Neural cell (in vitro differentiated cells): ENCODE measurements around the gene CEP162. TPM values are rescaled to one million over a fixed set of nuclear protein-coding genes. Genes with fewer than 3 reads are reported as not detected.

Experiments used
- H2AFZ ChIP-seq: fragments of 200-600, 300-800 bp; sonication (generic), shearing (Covaris generic); 2 replicates; pipeline ENCODE4 v1.6.0; 2014; ENCODE audit warnings: low read depth, mild to moderate bottlenecking, antibody characterized with exemption, low read length, moderate library complexity
- H3F3A ChIP-seq: fragments of 200-600 bp; shearing (Covaris generic); 2 replicates; pipeline ENCODE4 v1.6.1; 2016; ENCODE audit warnings: mild to moderate bottlenecking, moderate library complexity, mixed read lengths, antibody characterized with exemption, low read length; ENCODE audit not compliant: insufficient read depth, poor library complexity, severe bottlenecking
- H3K27ac ChIP-seq: fragments of 200-600, 300-800 bp; sonication (generic), shearing (Covaris generic); 2 replicates; pipeline ENCODE4 v1.5.1; 2014; ENCODE audit warnings: mild to moderate bottlenecking, low read length, moderate library complexity
- H3K27me3 ChIP-seq: fragments of 300-800, 200-600 bp; sonication (generic), shearing (Covaris generic); 2 replicates; pipeline ENCODE4 v1.6.0; 2014; ENCODE audit warnings: mild to moderate bottlenecking, low read depth, low read length, moderate library complexity; ENCODE audit not compliant: insufficient read depth
- H3K36me3 ChIP-seq: fragments of 300-800, 200-600 bp; sonication (generic), shearing (Covaris generic); 2 replicates; pipeline ENCODE4 v1.5.1; 2014; ENCODE audit warnings: mild to moderate bottlenecking, antibody characterized with exemption, low read length, moderate library complexity; ENCODE audit not compliant: insufficient read depth
- H3K4me2 ChIP-seq: fragments of 300-800, 200-600 bp; sonication (generic), shearing (Covaris generic); 2 replicates; pipeline ENCODE4 v1.6.0; 2014; ENCODE audit warnings: mild to moderate bottlenecking, low read length
- H3K4me3 ChIP-seq: fragments of 300-800, 200-600 bp; sonication (generic), shearing (Covaris generic); 2 replicates; pipeline ENCODE4 v1.5.1; 2014; ENCODE audit warnings: mild to moderate bottlenecking, low read length, moderate library complexity
- H3K79me2 ChIP-seq: fragments of 200-600 bp; shearing (Covaris generic); replicated peaks from 2 replicates; pipeline ENCODE4 v1.6.0; 2014; ENCODE audit warnings: mild to moderate bottlenecking, low read length, moderate library complexity; ENCODE audit not compliant: insufficient read depth
- H3K9ac ChIP-seq: fragments of 300-800, 200-600 bp; sonication (generic), shearing (Covaris generic); 2 replicates; pipeline ENCODE4 v1.6.1; 2016; ENCODE audit warnings: mild to moderate bottlenecking, low read length, mixed read lengths
- H3K9me2 ChIP-seq: fragments of 200-600 bp; shearing (Covaris generic); 2 replicates; pipeline ENCODE4 v1.6.1; 2016; ENCODE audit warnings: mild to moderate bottlenecking, low read length, mixed read lengths; ENCODE audit not compliant: insufficient read depth
- H3K9me3 ChIP-seq: fragments of 200-600, 300-800 bp; sonication (generic), shearing (Covaris generic); 2 replicates; pipeline ENCODE4 v1.6.1; 2016; ENCODE audit warnings: mild to moderate bottlenecking, mixed run types, low read length, moderate library complexity, mixed read lengths
- H4K20me1 ChIP-seq: fragments of 200-600 bp; shearing (Covaris generic); 2 replicates; pipeline ENCODE4 v1.6.1; 2016; ENCODE audit warnings: mild to moderate bottlenecking, mixed run types; ENCODE audit not compliant: insufficient read depth
- EP300 ChIP-seq: fragments of 450-650 bp; conservative IDR thresholded peaks from 2 replicates; pipeline ENCODE4 v1.6.1; 2014; ENCODE audit warnings: antibody characterized with exemption, mild to moderate bottlenecking, moderate library complexity; ENCODE audit not compliant: poor library complexity, severe bottlenecking
- EZH2 ChIP-seq: fragments of 200-600, 300-800 bp; shearing (Covaris generic), sonication (generic); IDR thresholded peaks from 2 replicates; pipeline ENCODE4 v1.6.1; 2014; ENCODE audit warnings: antibody characterized with exemption, low read length, borderline replicate concordance, mild to moderate bottlenecking; ENCODE audit not compliant: insufficient read depth, poor library complexity, severe bottlenecking
- MXI1 ChIP-seq: fragments of 450-650 bp; conservative IDR thresholded peaks from 2 replicates; pipeline ENCODE4 v1.6.1; 2014; ENCODE audit warnings: antibody characterized with exemption, mild to moderate bottlenecking; ENCODE audit not compliant: poor library complexity, severe bottlenecking
- POLR2AphosphoS5 ChIP-seq: IDR thresholded peaks from 2 replicates; pipeline ENCODE4 v1.6.1; 2012
- RAD21 ChIP-seq: fragments of 450-650 bp; conservative IDR thresholded peaks from 2 replicates; pipeline ENCODE4 v1.6.1; 2014; ENCODE audit warnings: antibody characterized with exemption, mild to moderate bottlenecking, moderate library complexity
- SMC3 ChIP-seq: fragments of 450-650 bp; conservative IDR thresholded peaks from 2 replicates; pipeline ENCODE4 v1.6.1; 2014; ENCODE audit warnings: antibody characterized with exemption, mild to moderate bottlenecking, moderate library complexity; ENCODE audit not compliant: poor library complexity
- TAF1 ChIP-seq: IDR thresholded peaks from 2 replicates; pipeline ENCODE4 v1.6.1; 2012; ENCODE audit warnings: low read depth
- polyA plus RNA-seq: library from polyadenylated mRNA; depleted of rRNA; stranded (reverse); fragments of >200 nt; gene quantifications from 2 replicates; pipeline ENCODE4 v1.2.3, GENCODE V29; 2014
- TF ChIP-seq, protein P1 (sequence below): IDR thresholded peaks from 2 replicates; pipeline ENCODE4 v1.6.1; 2012; ENCODE audit warnings: borderline replicate concordance
- TF ChIP-seq, protein P2 (sequence below): fragments of 450-650 bp; IDR thresholded peaks from 2 replicates; pipeline ENCODE4 v1.5.1; 2014; ENCODE audit warnings: antibody characterized with exemption, mild to moderate bottlenecking, moderate library complexity; ENCODE audit not compliant: poor library complexity, severe bottlenecking

The CEP162 gene
- polyA plus RNA-seq, 1 donor from 2014 or later: 19.3 TPM

DNA sequence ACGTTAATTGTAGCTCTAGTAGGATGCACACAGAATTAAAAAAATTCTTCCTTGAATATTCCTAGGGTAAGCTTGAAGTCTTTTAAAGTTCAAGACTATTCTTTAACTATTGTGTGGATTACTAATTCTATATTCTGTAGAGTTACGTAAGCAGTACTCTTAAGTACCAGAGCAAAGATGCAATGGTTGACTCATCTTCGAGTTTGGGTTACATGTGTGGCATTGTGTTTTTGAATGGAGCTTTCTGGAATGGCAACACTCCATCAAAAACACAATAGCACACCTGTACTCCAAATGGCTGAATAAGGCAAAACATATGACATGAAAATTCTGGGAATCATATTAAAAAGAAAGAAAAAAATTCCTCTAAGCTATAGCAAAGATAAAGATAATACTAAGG lies 33.5 kb upstream of the CEP162 start:
- no peaks in the 10 kb centered on the region for H4K20me1 ChIP-seq

DNA sequence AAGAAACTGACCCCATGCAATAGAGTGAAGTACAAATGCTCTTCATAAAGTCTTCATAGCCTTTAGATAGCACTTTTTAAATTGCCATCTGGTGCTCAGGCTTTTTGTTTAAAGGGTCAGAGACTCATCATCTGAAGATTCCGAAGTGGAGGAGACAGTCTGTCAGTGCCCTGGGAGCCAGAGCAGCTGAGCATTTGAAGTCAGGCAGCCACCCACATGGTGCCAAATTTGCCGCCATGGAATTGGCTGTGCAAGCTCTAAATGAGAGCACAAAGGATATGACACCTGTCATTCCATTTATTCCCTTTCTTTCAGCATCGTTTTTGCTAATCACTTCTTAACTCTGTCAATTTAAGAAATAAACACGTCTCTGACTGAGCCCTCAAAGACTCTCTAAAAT lies 32.8 kb upstream of the CEP162 start:
- Histone ChIP-seq H3K9me3 (no peaks in the 10 kb centered on the region), H3F3A (no peaks in the 10 kb centered on the region), H3K9me2 (no peaks in the 10 kb centered on the region), H4K20me1 (no peaks in the 10 kb centered on the region), H3K9ac (no peak overlapping the region), H2AFZ (no peak overlapping the region), H3K36me3 (no peaks in the 10 kb centered on the region), H3K4me3 (no peak overlapping the region), H3K27me3 (no peaks in the 10 kb centered on the region), H3K79me2 (no peaks in the 10 kb centered on the region), H3K27ac (no peak overlapping the region), H3K4me2 (no peak overlapping the region)
- TF ChIP-seq POLR2AphosphoS5 (no peak), RAD21 (no peak), TAF1 (no peak), MXI1 (no peak), EP300 (no peak), SMC3 (no peak), EZH2 (no peak)
- TF ChIP-seq, protein P1, sequence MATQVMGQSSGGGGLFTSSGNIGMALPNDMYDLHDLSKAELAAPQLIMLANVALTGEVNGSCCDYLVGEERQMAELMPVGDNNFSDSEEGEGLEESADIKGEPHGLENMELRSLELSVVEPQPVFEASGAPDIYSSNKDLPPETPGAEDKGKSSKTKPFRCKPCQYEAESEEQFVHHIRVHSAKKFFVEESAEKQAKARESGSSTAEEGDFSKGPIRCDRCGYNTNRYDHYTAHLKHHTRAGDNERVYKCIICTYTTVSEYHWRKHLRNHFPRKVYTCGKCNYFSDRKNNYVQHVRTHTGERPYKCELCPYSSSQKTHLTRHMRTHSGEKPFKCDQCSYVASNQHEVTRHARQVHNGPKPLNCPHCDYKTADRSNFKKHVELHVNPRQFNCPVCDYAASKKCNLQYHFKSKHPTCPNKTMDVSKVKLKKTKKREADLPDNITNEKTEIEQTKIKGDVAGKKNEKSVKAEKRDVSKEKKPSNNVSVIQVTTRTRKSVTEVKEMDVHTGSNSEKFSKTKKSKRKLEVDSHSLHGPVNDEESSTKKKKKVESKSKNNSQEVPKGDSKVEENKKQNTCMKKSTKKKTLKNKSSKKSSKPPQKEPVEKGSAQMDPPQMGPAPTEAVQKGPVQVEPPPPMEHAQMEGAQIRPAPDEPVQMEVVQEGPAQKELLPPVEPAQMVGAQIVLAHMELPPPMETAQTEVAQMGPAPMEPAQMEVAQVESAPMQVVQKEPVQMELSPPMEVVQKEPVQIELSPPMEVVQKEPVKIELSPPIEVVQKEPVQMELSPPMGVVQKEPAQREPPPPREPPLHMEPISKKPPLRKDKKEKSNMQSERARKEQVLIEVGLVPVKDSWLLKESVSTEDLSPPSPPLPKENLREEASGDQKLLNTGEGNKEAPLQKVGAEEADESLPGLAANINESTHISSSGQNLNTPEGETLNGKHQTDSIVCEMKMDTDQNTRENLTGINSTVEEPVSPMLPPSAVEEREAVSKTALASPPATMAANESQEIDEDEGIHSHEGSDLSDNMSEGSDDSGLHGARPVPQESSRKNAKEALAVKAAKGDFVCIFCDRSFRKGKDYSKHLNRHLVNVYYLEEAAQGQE: no peak
- TF ChIP-seq, protein P2, sequence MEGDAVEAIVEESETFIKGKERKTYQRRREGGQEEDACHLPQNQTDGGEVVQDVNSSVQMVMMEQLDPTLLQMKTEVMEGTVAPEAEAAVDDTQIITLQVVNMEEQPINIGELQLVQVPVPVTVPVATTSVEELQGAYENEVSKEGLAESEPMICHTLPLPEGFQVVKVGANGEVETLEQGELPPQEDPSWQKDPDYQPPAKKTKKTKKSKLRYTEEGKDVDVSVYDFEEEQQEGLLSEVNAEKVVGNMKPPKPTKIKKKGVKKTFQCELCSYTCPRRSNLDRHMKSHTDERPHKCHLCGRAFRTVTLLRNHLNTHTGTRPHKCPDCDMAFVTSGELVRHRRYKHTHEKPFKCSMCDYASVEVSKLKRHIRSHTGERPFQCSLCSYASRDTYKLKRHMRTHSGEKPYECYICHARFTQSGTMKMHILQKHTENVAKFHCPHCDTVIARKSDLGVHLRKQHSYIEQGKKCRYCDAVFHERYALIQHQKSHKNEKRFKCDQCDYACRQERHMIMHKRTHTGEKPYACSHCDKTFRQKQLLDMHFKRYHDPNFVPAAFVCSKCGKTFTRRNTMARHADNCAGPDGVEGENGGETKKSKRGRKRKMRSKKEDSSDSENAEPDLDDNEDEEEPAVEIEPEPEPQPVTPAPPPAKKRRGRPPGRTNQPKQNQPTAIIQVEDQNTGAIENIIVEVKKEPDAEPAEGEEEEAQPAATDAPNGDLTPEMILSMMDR: no peak

More for the DNA sequence above, 33.5 kb upstream of the CEP162 start:
- Histone ChIP-seq H3K27ac (no peak overlapping the region), H3F3A (no peaks in the 10 kb centered on the region), H3K79me2 (no peaks in the 10 kb centered on the region), H3K4me2 (no peak overlapping the region), H3K9ac (no peak overlapping the region), H2AFZ (no peak overlapping the region), H3K4me3 (no peak overlapping the region), H3K9me2 (no peaks in the 10 kb centered on the region), H3K27me3 (no peaks in the 10 kb centered on the region), H3K36me3 (no peaks in the 10 kb centered on the region), H3K9me3 (no peaks in the 10 kb centered on the region)
- no peak for TF ChIP-seq TAF1
- TF ChIP-seq MXI1: no peak
- no peak for TF ChIP-seq RAD21
- TF ChIP-seq EZH2: no peak
- TF ChIP-seq, protein P1: no peak
- TF ChIP-seq, protein P2: no peak
- TF ChIP-seq EP300: no peak
- TF ChIP-seq POLR2AphosphoS5: no peak
- TF ChIP-seq SMC3: no peak
